SK-N-SH (cell line): ENCODE results near the gene SEMA3A.

Source experiments
- MAX ChIP-seq: IDR thresholded peaks from 2 replicates; pipeline ENCODE4 v1.4.0; 2012; ENCODE audit warnings: low read depth
- YY1 ChIP-seq: IDR thresholded peaks from 2 replicates; pipeline ENCODE4 v1.4.0; 2012; ENCODE audit warnings: low read depth, mild to moderate bottlenecking

GRCh38 chr7:84231157-84231556, 36.6 kb upstream of the SEMA3A start:
- no peak for TF ChIP-seq YY1
- no peak for TF ChIP-seq MAX
